Stimulated activated CD4-positive, alpha-beta T cell treated with anti-CD3 and anti-CD28 coated beads, Interleukin-4, amount 100 ng/mL, for 4 hours (primary cell): ENCODE measurements around the gene MGAM2.

ENCODE experiments used
- DNase-seq, 2 experiments: peaks; one replicate each; pipeline ENCODE4 v3.0.0-alpha.2; 2020

The MGAM2 gene

GRCh38 chr7:142180426-142180825 lies 68.9 kb downstream of the MGAM2 start:
- DNase-seq: no peak

GRCh38 chr7:142181211-142181610 lies 69.7 kb downstream of the MGAM2 start:
- no peak for DNase-seq

GRCh38 chr7:142181966-142182365 lies 70.4 kb downstream of the MGAM2 start:
- no peak for DNase-seq

- no peak for DNase-seq
Measured at GRCh38 chr7:142185069-142185468, 73.6 kb downstream of the MGAM2 start.

GRCh38 chr7:142185801-142186200 lies 74.3 kb downstream of the MGAM2 start:
- DNase-seq: no peak

GRCh38 chr7:142188154-142188553 lies 76.6 kb downstream of the MGAM2 start:
- DNase-seq: no peak

- DNase-seq: no peak
Measured at GRCh38 chr7:142188846-142189245, 77.3 kb downstream of the MGAM2 start.

- DNase-seq: no peak
Measured at GRCh38 chr7:142194201-142194600, 82.7 kb downstream of the MGAM2 start.

GRCh38 chr7:142196066-142196840 lies 84.7 kb downstream of the MGAM2 start:
- DNase-seq: no peak

- DNase-seq: no peak
Measured at GRCh38 chr7:142200206-142200605, 88.7 kb downstream of the MGAM2 start.

GRCh38 chr7:142228537-142229104 lies 117.1 kb downstream of the MGAM2 start:
- DNase-seq: no peak

GRCh38 chr7:142231716-142232115 lies 120.2 kb downstream of the MGAM2 start:
- DNase-seq: no peak

- DNase-seq: no peak
Measured at GRCh38 chr7:142240546-142240945, 129.0 kb downstream of the MGAM2 start.

GRCh38 chr7:142243823-142244222 lies 132.3 kb downstream of the MGAM2 start:
- no peak for DNase-seq

GRCh38 chr7:142248166-142249160 lies 136.9 kb downstream of the MGAM2 start:
- no peak for DNase-seq

GRCh38 chr7:142249918-142250317 lies 138.4 kb downstream of the MGAM2 start:
- DNase-seq: no peak

- no peak for DNase-seq
Measured at GRCh38 chr7:142250705-142251104, 139.2 kb downstream of the MGAM2 start.

GRCh38 chr7:142257958-142258357 lies 146.4 kb downstream of the MGAM2 start, which contains the start of gene PRSS58:
Gene PRSS58, minus strand, starts transcription at chr7:142258058. Its CDS starts 351 bp downstream, at chr7:142257707.
- DNase-seq: no peak

GRCh38 chr7:142263598-142264380 lies 152.3 kb downstream of the MGAM2 start:
- DNase-seq: no peak
